Left ventricle myocardium inferior (tissue), 1 donor: ENCODE measurements around the gene OR52A1. TPM values are rescaled to one million over a fixed set of nuclear protein-coding genes. Genes with fewer than 3 reads are reported as not detected.
"Not testable (repeated sequence)": the region's sequence is repeated elsewhere in the genome, so short reads cannot be mapped to it uniquely, and the experiment has no call there.

Source experiments
- DNase-seq: peaks from one replicate; pipeline ENCODE4 v3.0.0-alpha.2; 2020
- H3K27ac ChIP-seq: fragments of 200-600 bp; replicated peaks from 2 replicates; pipeline ENCODE4 v1.8.0; 2021
- H3K27me3 ChIP-seq: fragments of 200-600 bp; 2 replicates; pipeline ENCODE4 v1.8.0; 2021; ENCODE audit warnings: low read depth
- H3K36me3 ChIP-seq: fragments of 200-600 bp; 2 replicates; pipeline ENCODE4 v1.8.0; 2021
- H3K4me1 ChIP-seq: fragments of 200-600 bp; 2 replicates; pipeline ENCODE4 v1.8.0; 2021
- H3K4me3 ChIP-seq: fragments of 200-600 bp; 2 replicates; pipeline ENCODE4 v1.8.0; 2021; ENCODE audit warnings: mild to moderate bottlenecking, moderate library complexity
- H3K9me3 ChIP-seq: fragments of 200-600 bp; replicated peaks from 2 replicates; pipeline ENCODE4 v1.8.0; 2021
- CTCF ChIP-seq: fragments of 200-600 bp; IDR thresholded peaks from 2 replicates; pipeline ENCODE4 v1.8.0; 2021; ENCODE audit warnings: antibody characterized with exemption, mild to moderate bottlenecking, borderline replicate concordance
- intact Hi-C: fragments of 100-400 bp; cut with micrococcal nuclease; formaldehyde crosslinking; loops from one replicate; pipeline ENCODE4 v1.11.0; 2022
- total RNA-seq: library from RNA; stranded (reverse); fragmentation: NEBNext Ultra II Directional; extraction: Animal tissue kit (Norgen Biotek cat#: 25700); gene quantifications from one replicate; pipeline ENCODE4 v1.2.1, GENCODE V29; 2021
- donor health status: DM: no; HTN: yes; CAD: no; lungs with severe emphysema.

The OR52A1 gene
- total RNA-seq, 1 donor from 2014 or later = not detected

DNA sequence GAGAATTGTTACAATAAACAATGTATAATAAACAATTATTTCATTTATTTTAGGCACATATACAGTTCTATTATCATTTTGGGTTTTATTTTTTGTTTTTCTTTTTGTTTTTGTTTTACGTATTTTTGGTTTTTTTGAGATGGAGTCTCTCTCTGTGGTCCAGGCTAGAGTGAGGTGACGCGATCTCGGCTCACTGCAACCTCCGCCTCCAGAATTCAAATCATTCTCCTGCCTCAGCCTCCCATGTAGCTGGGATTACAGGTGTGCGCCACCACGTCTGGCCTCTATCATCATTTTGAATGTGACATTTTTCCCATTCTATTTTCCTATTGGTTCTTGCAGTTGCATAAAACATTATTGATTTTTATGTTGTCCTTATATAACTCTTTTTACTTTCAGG, 20.4 kb upstream of the OR52A1 start:
- no peaks in the 10 kb centered on the region for H3K4me1 ChIP-seq
- peaks cover 4% of the 10 kb centered on the region for H3K9me3 ChIP-seq
- H3K4me3 ChIP-seq = no peak overlapping the region
- no peaks in the 10 kb centered on the region for H3K27me3 ChIP-seq
- intact Hi-C loops = no loop called here
- H3K36me3 ChIP-seq = no peaks in the 10 kb centered on the region
- DNase-seq = no peak
- TF ChIP-seq CTCF = no peak
- no peak overlapping the region for H3K27ac ChIP-seq

- Histone ChIP-seq H3K4me3 (no peak overlapping the region), H3K9me3 (peaks cover 4% of the 10 kb centered on the region), H3K4me1 (no peaks in the 10 kb centered on the region), H3K36me3 (no peaks in the 10 kb centered on the region), H3K27me3 (no peaks in the 10 kb centered on the region), H3K27ac (no peak overlapping the region)
- intact Hi-C loops = no loop called here
- no peak for TF ChIP-seq CTCF
- no peak for DNase-seq
Observed at GRCh38 chr11:5171856-5172255, 17.3 kb upstream of the OR52A1 start.

- intact Hi-C loops, H3K36me3 ChIP-seq, DNase-seq, H3K4me1 ChIP-seq, H3K27ac ChIP-seq, H3K4me3 ChIP-seq, H3K9me3 ChIP-seq, H3K27me3 ChIP-seq: not testable (repeated sequence)
Observed at GRCh38 chr11:5165898-5166297, 11.3 kb upstream of the OR52A1 start.

DNA sequence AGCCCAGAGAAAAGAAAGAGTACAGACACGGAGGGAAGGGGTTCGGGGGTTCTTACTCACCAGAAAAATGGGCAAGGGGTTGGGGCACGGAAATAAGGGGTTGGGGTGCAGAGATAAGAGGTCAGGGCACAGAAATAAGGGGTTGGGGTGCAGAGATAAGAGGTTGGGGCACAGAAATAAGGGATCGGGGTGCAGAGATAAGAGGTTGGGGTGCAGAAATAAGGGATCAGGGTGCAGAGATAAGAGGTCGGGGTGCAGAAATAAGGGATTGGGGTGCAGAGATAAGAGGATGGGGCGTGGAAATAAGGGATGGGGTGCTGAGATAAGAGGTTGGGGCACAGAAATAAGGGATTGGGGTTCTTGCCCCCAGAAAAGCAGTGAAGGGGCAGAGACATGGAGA, 10.2 kb upstream of the OR52A1 start:
- H3K9me3 ChIP-seq, DNase-seq, intact Hi-C loops, H3K4me1 ChIP-seq, H3K27ac ChIP-seq, H3K27me3 ChIP-seq, H3K4me3 ChIP-seq, H3K36me3 ChIP-seq: not testable (repeated sequence)

DNA sequence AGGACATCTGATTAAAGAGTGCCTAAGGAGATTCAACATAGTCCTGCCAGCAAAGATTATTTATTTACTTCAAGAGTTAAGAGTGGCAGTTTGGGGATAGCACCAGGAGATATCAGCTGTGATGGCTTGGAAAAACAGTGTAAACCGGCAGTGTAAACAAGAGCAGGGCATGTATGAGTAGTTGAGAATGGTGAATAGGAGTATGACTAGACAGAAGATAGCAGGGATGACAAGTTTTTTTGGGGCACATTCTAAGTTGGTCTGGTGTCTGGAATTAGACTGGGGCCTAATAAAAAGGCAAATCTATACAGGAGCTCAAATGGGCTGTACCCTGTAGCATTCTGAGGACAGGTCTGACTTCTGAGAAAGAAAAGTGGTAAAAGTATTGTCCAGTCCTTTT, 6.5 kb upstream of the OR52A1 start:
- H3K36me3 ChIP-seq, H3K9me3 ChIP-seq, DNase-seq, H3K27me3 ChIP-seq, intact Hi-C loops, H3K27ac ChIP-seq, H3K4me1 ChIP-seq, H3K4me3 ChIP-seq: not testable (repeated sequence)

DNA sequence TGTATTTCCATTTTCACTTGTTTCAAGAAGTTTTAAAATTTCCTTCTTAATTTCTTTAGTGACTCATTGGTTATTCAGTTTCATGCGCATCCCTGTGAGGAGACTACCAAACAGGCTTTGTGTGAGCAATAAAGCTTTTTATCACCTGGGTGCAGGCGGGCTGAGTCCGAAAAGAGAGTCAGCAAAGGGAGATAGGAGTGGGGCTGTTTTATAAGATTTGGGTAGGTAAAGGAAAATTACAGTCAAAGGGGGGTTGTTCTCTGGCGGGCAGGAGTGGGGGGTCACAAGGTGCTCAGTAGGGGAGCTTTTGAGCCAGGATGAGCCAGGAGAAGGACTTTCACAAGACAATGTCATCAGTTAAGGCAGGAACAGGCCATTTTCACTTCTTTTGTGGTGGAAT, 5.7 kb upstream of the OR52A1 start:
- H3K36me3 ChIP-seq, H3K9me3 ChIP-seq, DNase-seq, H3K4me1 ChIP-seq, H3K27ac ChIP-seq, intact Hi-C loops, H3K4me3 ChIP-seq, H3K27me3 ChIP-seq: not testable (repeated sequence)

GRCh38 chr11:5159806-5160205, 5.2 kb upstream of the OR52A1 start:
- intact Hi-C loops = no loop called here
- no peaks in the 10 kb centered on the region for H3K27me3 ChIP-seq
- no peak overlapping the region for H3K27ac ChIP-seq
- peaks cover 10% of the 10 kb centered on the region for H3K9me3 ChIP-seq
- TF ChIP-seq CTCF = no peak
- H3K36me3 ChIP-seq = no peaks in the 10 kb centered on the region
- H3K4me1 ChIP-seq = no peaks in the 10 kb centered on the region
- H3K4me3 ChIP-seq = no peak overlapping the region
- no peak for DNase-seq
